NB4 (cell line): ENCODE results near the gene OPA3.
A peak's percentile ranks its signal among the peaks of the same experiment; 100 is the strongest.
"Not testable (repeated sequence)": the region's sequence is repeated elsewhere in the genome, so short reads cannot be mapped to it uniquely, and the experiment has no call there.

Experiments
- DNase-seq: peaks from one replicate; pipeline ENCODE4 v3.0.0; 2010; ENCODE audit warnings: low read depth
- H3K4me3 ChIP-seq: one replicate; pipeline ENCODE4 v1.5.1; 2011; ENCODE audit warnings: mild to moderate bottlenecking, low read depth, low read length, moderate library complexity
- CTCF ChIP-seq: IDR thresholded peaks from one replicate; pipeline ENCODE4 v1.5.1; 2012; ENCODE audit warnings: low read depth, low read length
- MAX ChIP-seq: IDR thresholded peaks from 2 replicates; pipeline ENCODE4 v1.6.1; 2011; ENCODE audit warnings: low read depth, low read length
- MYC ChIP-seq: IDR thresholded peaks from 2 replicates; pipeline ENCODE4 v1.6.1; 2011; ENCODE audit warnings: low read depth, low read length
- POLR2A ChIP-seq: IDR thresholded peaks from 2 replicates; pipeline ENCODE4 v1.6.1; 2011; ENCODE audit warnings: mild to moderate bottlenecking; ENCODE audit not compliant: insufficient read length; ENCODE audit errors: extremely low read depth

The OPA3 gene

GRCh38 chr19:45621976-45622503, 37.4 kb upstream of the OPA3 start:
- no peak for DNase-seq
- TF ChIP-seq CTCF (no peak), MAX (no peak), MYC (no peak)
- H3K4me3 ChIP-seq = no peak overlapping the region

- no peak overlapping the region for H3K4me3 ChIP-seq
- no peak for DNase-seq
- TF ChIP-seq POLR2A (no peak), CTCF (no peak), MAX (no peak), MYC (no peak)
These were observed 36.8 kb upstream of the OPA3 start for GRCh38 chr19:45621389-45621788.

- H3K4me3 ChIP-seq = no peak overlapping the region
- no peak for DNase-seq
- TF ChIP-seq MAX (no peak), CTCF (no peak), POLR2A (no peak), MYC (no peak)
These were observed 32.1 kb upstream of the OPA3 start for GRCh38 chr19:45616704-45617017.

- H3K4me3 ChIP-seq = no peak overlapping the region
- TF ChIP-seq CTCF (no peak), POLR2A (no peak), MYC (no peak; the same call in 1 of the 2 replicates), MAX (peak; percentile 82)
- DNase-seq = peak; percentile 78
These were observed 31.4 kb upstream of the OPA3 start for GRCh38 chr19:45615795-45616703.

GRCh38 chr19:45615056-45615455, 30.5 kb upstream of the OPA3 start:
- not testable (repeated sequence) for DNase-seq, H3K4me3 ChIP-seq

GRCh38 chr19:45613926-45614725, 29.5 kb upstream of the OPA3 start:
- no peak overlapping the region for H3K4me3 ChIP-seq
- peak; percentile 88 for DNase-seq
- TF ChIP-seq POLR2A = no peak
- peak; percentile 69 for TF ChIP-seq MAX
- TF ChIP-seq MYC = peak; percentile 32; the same call in 1 of the 2 replicates
- no peak for TF ChIP-seq CTCF
